ENCODE results near the gene MMEL1.

MMEL1 gene

GRCh38 chr1:2556678-2557481, 75.9 kb downstream of the MMEL1 start:
- Histone ChIP-seq H2BK12ac (ENCODE audit: low read length) (no peak overlapping the region), H3K79me2 (ENCODE audit: control insufficient read depth, insufficient read depth, low read length, poor library complexity) (no peaks in the 10 kb centered on the region), H3K23ac (ENCODE audit: low read length) (no peak overlapping the region), H3K79me1 (ENCODE audit: low read length) (no peaks in the 10 kb centered on the region), H3K9me3 (ENCODE audit: insufficient read depth, low read depth, low read length) (no peaks in the 10 kb centered on the region), H2AFZ (ENCODE audit: insufficient read depth, low read length, poor library complexity) (no peak overlapping the region), H3K4me1 (ENCODE audit: control insufficient read depth in 1 of 2, insufficient read depth in 2 of 2, low read length in 2 of 2) (no peaks in the 10 kb centered on the region), H3K4me2 (ENCODE audit: low read length) (no peak overlapping the region), H3K4ac (ENCODE audit: low read depth, low read length) (no peak overlapping the region), H3K4me3 (ENCODE audit: low read depth, low read length) (no peak overlapping the region), H3K14ac (ENCODE audit: low read length) (no peak overlapping the region), H3K36me3 (ENCODE audit: control insufficient read depth in 1 of 2, insufficient read depth in 2 of 2, low read length in 2 of 2) (no peaks in the 10 kb centered on the region), H2BK5ac (ENCODE audit: low read depth, low read length, poor library complexity) (no peak overlapping the region), H2AK5ac (ENCODE audit: low read length) (no peak overlapping the region), H4K12ac (ENCODE audit: low read depth, low read length) (no peak overlapping the region), H3K18ac (ENCODE audit: low read length) (no peak overlapping the region), H3K27ac (ENCODE audit: low read depth, low read length) (no peak overlapping the region), H3K27me3 (ENCODE audit: insufficient read depth, low read length) (no peaks in the 10 kb centered on the region), H4K8ac (ENCODE audit: low read depth, low read length) (no peak overlapping the region), H4K91ac (ENCODE audit: low read depth, low read length) (no peak overlapping the region), H2BK120ac (ENCODE audit: insufficient read depth, low read length, poor library complexity) (no peak overlapping the region), H3K9ac (ENCODE audit: low read length) (no peak overlapping the region)
- no CpG with 5 or more reads among the region's 24 CpGs for WGBS (ENCODE audit: extremely low coverage, insufficient coverage, insufficient read length)
- DNase-seq = no peak

GRCh38 chr1:2556277-2556677, 76.5 kb downstream of the MMEL1 start, which contains the start of gene TNFRSF14:
TSS of gene TNFRSF14 (plus strand) at chr1:2556371. CDS start at chr1:2556665, 294 bp downstream.
- no peak within 1 kb of the TSS for H3K23ac ChIP-seq (ENCODE audit: low read length)
- no peaks in the 10 kb centered on the region for H3K79me1 ChIP-seq (ENCODE audit: low read length)
- no peak within 1 kb of the TSS for H3K27ac ChIP-seq (ENCODE audit: low read depth, low read length)
- H2BK120ac ChIP-seq (ENCODE audit: insufficient read depth, low read length, poor library complexity) = no peak within 1 kb of the TSS
- no peaks in the 10 kb centered on the region for H3K36me3 ChIP-seq (ENCODE audit: control insufficient read depth in 1 of 2, insufficient read depth in 2 of 2, low read length in 2 of 2)
- no peaks in the 10 kb centered on the region for H3K9me3 ChIP-seq (ENCODE audit: insufficient read depth, low read depth, low read length)
- H4K91ac ChIP-seq (ENCODE audit: low read depth, low read length) = no peak within 1 kb of the TSS
- no peak within 1 kb of the TSS for H3K18ac ChIP-seq (ENCODE audit: low read length)
- no peak within 1 kb of the TSS for H2BK12ac ChIP-seq (ENCODE audit: low read length)
- H3K4me3 ChIP-seq (ENCODE audit: low read depth, low read length) = no peak within 1 kb of the TSS
- no peak within 1 kb of the TSS for H3K9ac ChIP-seq (ENCODE audit: low read length)
- H3K79me2 ChIP-seq (ENCODE audit: control insufficient read depth, insufficient read depth, low read length, poor library complexity) = no peaks in the 10 kb centered on the region
- no CpG with 5 or more reads among the region's 16 CpGs for WGBS (ENCODE audit: extremely low coverage, insufficient coverage, insufficient read length)
- no peaks in the 10 kb centered on the region for H3K27me3 ChIP-seq (ENCODE audit: insufficient read depth, low read length)
- peak in 1 of 2 donors; percentile 33 for DNase-seq
- H2AK5ac ChIP-seq (ENCODE audit: low read length) = no peak within 1 kb of the TSS
- no peak within 1 kb of the TSS for H2BK5ac ChIP-seq (ENCODE audit: low read depth, low read length, poor library complexity)
- H3K4ac ChIP-seq (ENCODE audit: low read depth, low read length) = no peak within 1 kb of the TSS
- no peaks in the 10 kb centered on the region for H3K4me1 ChIP-seq (ENCODE audit: control insufficient read depth in 1 of 2, insufficient read depth in 2 of 2, low read length in 2 of 2)
- H4K8ac ChIP-seq (ENCODE audit: low read depth, low read length) = no peak within 1 kb of the TSS
- no peak within 1 kb of the TSS for H4K12ac ChIP-seq (ENCODE audit: low read depth, low read length)
- H3K4me2 ChIP-seq (ENCODE audit: low read length) = no peak within 1 kb of the TSS
- no peak within 1 kb of the TSS for H2AFZ ChIP-seq (ENCODE audit: insufficient read depth, low read length, poor library complexity)
- H3K14ac ChIP-seq (ENCODE audit: low read length) = no peak within 1 kb of the TSS

GRCh38 chr1:2555634-2556276, 77.1 kb downstream of the MMEL1 start:
- no peak overlapping the region for H3K4ac ChIP-seq (ENCODE audit: low read depth, low read length)
- no peaks in the 10 kb centered on the region for H3K36me3 ChIP-seq (ENCODE audit: control insufficient read depth in 1 of 2, insufficient read depth in 2 of 2, low read length in 2 of 2)
- peak; percentile 46 to 54 for DNase-seq
- H3K4me3 ChIP-seq (ENCODE audit: low read depth, low read length) = no peak overlapping the region
- H3K79me2 ChIP-seq (ENCODE audit: control insufficient read depth, insufficient read depth, low read length, poor library complexity) = no peaks in the 10 kb centered on the region
- H3K14ac ChIP-seq (ENCODE audit: low read length) = no peak overlapping the region
- no peak overlapping the region for H4K8ac ChIP-seq (ENCODE audit: low read depth, low read length)
- no peak overlapping the region for H2AFZ ChIP-seq (ENCODE audit: insufficient read depth, low read length, poor library complexity)
- H4K91ac ChIP-seq (ENCODE audit: low read depth, low read length) = no peak overlapping the region
- H3K4me2 ChIP-seq (ENCODE audit: low read length) = no peak overlapping the region
- H3K27me3 ChIP-seq (ENCODE audit: insufficient read depth, low read length) = no peaks in the 10 kb centered on the region
- no peak overlapping the region for H3K27ac ChIP-seq (ENCODE audit: low read depth, low read length)
- no peaks in the 10 kb centered on the region for H3K4me1 ChIP-seq (ENCODE audit: control insufficient read depth in 1 of 2, insufficient read depth in 2 of 2, low read length in 2 of 2)
- no peak overlapping the region for H2BK5ac ChIP-seq (ENCODE audit: low read depth, low read length, poor library complexity)
- H3K79me1 ChIP-seq (ENCODE audit: low read length) = no peaks in the 10 kb centered on the region
- H4K12ac ChIP-seq (ENCODE audit: low read depth, low read length) = no peak overlapping the region
- no peaks in the 10 kb centered on the region for H3K9me3 ChIP-seq (ENCODE audit: insufficient read depth, low read depth, low read length)
- H2AK5ac ChIP-seq (ENCODE audit: low read length) = no peak overlapping the region
- no peak overlapping the region for H3K23ac ChIP-seq (ENCODE audit: low read length)
- H3K9ac ChIP-seq (ENCODE audit: low read length) = no peak overlapping the region
- no CpG with 5 or more reads among the region's 26 CpGs for WGBS (ENCODE audit: extremely low coverage, insufficient coverage, insufficient read length)
- H2BK120ac ChIP-seq (ENCODE audit: insufficient read depth, low read length, poor library complexity) = no peak overlapping the region
- H3K18ac ChIP-seq (ENCODE audit: low read length) = no peak overlapping the region
- no peak overlapping the region for H2BK12ac ChIP-seq (ENCODE audit: low read length)

GRCh38 chr1:2554621-2555387, 78.0 kb downstream of the MMEL1 start:
- H3K4me3 ChIP-seq (ENCODE audit: low read depth, low read length) = no peak overlapping the region
- no peaks in the 10 kb centered on the region for H3K79me2 ChIP-seq (ENCODE audit: control insufficient read depth, insufficient read depth, low read length, poor library complexity)
- no peak for DNase-seq
- H2BK5ac ChIP-seq (ENCODE audit: low read depth, low read length, poor library complexity) = no peak overlapping the region
- H3K9ac ChIP-seq (ENCODE audit: low read length) = no peak overlapping the region
- H4K91ac ChIP-seq (ENCODE audit: low read depth, low read length) = no peak overlapping the region
- WGBS (ENCODE audit: extremely low coverage, insufficient coverage, insufficient read length) = no CpG with 5 or more reads among the region's 19 CpGs
- no peak overlapping the region for H4K12ac ChIP-seq (ENCODE audit: low read depth, low read length)
- H2AFZ ChIP-seq (ENCODE audit: insufficient read depth, low read length, poor library complexity) = no peak overlapping the region
- no peaks in the 10 kb centered on the region for H3K4me1 ChIP-seq (ENCODE audit: control insufficient read depth in 1 of 2, insufficient read depth in 2 of 2, low read length in 2 of 2)
- no peaks in the 10 kb centered on the region for H3K27me3 ChIP-seq (ENCODE audit: insufficient read depth, low read length)
- H3K9me3 ChIP-seq (ENCODE audit: insufficient read depth, low read depth, low read length) = no peaks in the 10 kb centered on the region
- H3K23ac ChIP-seq (ENCODE audit: low read length) = no peak overlapping the region
- H3K4ac ChIP-seq (ENCODE audit: low read depth, low read length) = no peak overlapping the region
- no peak overlapping the region for H2BK120ac ChIP-seq (ENCODE audit: insufficient read depth, low read length, poor library complexity)
- H3K4me2 ChIP-seq (ENCODE audit: low read length) = no peak overlapping the region
- H4K8ac ChIP-seq (ENCODE audit: low read depth, low read length) = no peak overlapping the region
- no peak overlapping the region for H2BK12ac ChIP-seq (ENCODE audit: low read length)
- no peaks in the 10 kb centered on the region for H3K79me1 ChIP-seq (ENCODE audit: low read length)
- H3K18ac ChIP-seq (ENCODE audit: low read length) = no peak overlapping the region
- no peak overlapping the region for H3K14ac ChIP-seq (ENCODE audit: low read length)
- no peaks in the 10 kb centered on the region for H3K36me3 ChIP-seq (ENCODE audit: control insufficient read depth in 1 of 2, insufficient read depth in 2 of 2, low read length in 2 of 2)
- H3K27ac ChIP-seq (ENCODE audit: low read depth, low read length) = no peak overlapping the region
- H2AK5ac ChIP-seq (ENCODE audit: low read length) = no peak overlapping the region
